ENCODE measurements around the gene SUMO2.
"Not testable (repeated sequence)": the region's sequence is repeated elsewhere in the genome, so short reads cannot be mapped to it uniquely, and the experiment has no call there.

The SUMO2 gene

DNA sequence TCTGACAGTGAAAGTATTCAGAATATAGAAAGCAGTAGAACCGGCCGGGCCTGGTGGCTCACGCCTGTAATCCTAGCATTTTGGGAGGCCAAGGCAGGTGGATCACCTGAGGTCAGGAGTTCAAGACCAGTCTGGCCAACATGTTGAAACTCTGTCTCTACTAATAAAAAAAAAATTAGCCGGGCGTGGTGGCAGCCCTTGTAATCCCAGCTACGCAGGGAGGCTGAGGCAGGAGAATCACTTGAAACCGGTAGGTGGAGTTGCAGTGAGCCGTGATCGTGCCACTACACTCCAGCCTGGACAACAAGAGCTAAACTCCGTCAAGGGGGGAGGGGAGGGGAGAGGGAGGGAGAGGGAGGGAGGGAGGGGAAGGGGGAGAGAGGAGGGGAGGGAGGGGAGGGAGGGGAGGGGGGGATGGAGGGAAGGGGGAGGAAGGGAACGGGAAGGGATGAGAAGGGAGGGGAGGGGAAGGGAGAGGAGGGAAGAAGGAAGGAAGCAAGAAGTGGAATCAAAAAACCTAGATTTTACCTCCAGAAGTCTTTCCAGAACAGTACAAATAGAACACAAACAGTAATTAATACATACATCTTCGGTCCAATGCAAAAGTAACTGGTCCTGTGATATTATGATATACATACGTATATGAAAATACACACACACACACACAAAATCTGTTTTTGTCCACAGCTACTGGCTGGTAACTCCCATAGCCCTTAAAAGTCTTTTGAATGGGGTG is 40.4 kb downstream of the SUMO2 start:
- no peak for DNase-seq

- DNase-seq: no peak
These were observed 44.2 kb downstream of the SUMO2 start for GRCh38 chr17:75138519-75138918.

DNA sequence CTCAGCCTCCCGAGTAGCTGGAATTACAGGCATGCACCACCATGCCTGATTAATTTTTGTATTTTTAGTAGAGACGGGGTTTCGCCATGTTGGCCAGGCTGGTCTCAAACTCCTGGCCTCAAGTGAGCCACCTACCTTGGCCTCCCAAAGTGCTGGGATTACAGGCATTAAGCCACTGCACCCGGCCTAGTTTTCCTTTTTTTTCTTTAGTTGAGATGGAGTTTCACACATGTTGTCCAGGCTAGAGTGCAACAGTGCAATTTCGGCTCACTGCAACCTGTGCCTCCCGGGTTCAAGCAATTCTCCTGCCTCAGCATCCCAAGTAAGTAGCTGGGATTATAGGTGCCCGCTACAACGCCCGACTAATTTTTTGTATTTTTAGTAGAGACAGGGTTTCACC is 45.0 kb downstream of the SUMO2 start:
- not testable (repeated sequence) for DNase-seq

DNA sequence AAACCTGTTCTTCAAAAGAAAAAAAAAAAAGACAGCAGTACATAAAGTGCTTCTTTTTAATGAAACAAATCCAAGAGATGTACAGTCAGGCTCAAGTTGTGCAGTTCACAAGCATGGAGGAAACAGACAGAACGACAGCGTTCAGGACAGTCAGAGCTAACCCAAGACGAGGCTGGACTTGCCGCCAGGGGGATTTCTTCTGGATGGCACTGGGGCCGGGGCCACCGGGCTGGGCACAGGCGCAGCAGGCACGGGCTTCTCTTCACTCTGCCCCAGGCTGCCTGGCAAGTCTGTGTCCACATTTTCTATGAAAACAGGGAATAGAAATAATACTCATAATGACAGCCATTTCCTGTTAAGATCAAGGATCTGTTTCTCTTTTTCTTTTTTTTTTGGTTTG is 46.8 kb downstream of the SUMO2 start:
- DNase-seq: no peak

DNA sequence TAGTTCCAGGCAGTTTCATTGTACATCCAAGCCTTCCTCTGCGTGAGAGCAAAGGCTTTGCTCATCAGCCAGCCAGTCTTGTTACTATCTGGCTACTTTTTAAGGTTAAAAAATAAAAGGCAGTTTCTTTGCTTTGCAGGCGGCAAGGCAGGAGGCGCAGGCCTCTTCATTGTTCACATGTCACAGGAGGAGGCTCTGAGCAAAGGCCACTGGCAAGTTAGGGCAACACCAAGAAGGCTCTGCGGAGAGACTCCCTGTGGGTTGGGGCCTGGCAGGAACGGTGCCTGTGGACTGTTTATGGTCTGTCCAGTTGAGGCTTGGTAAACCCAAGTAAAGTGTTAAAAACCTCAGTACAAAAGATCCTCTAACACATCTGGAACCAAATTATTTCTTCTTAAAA is 47.3 kb downstream of the SUMO2 start:
- no peak for DNase-seq

DNA sequence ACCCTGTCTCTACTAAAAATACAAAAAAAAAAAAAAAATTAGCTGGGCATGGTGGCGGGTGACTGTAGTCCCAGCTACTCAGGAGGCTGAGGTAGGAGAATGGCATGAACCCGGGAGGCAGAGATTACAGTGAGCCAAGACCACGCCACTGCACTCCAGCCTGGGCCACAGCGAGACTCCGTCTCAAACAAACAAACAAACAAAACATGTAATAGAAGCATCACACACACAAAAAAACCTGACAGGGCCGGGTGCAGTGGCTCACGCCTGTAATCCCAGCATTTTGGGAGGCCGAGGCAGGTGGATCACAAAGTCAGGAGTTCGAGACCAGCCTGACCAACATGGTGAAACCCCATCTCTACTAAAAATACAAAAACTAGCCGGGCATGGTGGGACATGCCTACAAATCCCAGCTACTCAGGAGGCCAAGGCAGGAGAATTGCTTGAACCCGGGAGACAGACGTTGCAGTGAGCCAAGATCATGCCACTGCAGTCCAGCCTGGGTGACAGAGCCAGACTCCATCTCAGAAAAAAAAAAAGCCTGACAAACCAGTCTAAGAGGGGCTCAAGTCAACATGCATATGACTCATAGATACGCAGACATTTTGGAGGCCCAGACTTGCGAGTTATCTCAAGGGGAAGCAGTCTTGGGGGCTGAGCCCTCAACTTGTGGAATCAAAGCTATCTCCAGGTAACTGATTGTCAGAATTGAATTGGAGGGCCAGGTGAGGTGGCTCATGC is 49.0 kb downstream of the SUMO2 start:
- not testable (repeated sequence) for DNase-seq

GRCh38 chr17:75133001-75133400 is 49.8 kb downstream of the SUMO2 start:
- no peak for DNase-seq

- DNase-seq: not testable (repeated sequence)
These were observed 50.5 kb downstream of the SUMO2 start for GRCh38 chr17:75132018-75133000.

GRCh38 chr17:75131278-75132017 is 51.3 kb downstream of the SUMO2 start, which contains the start of gene NT5C:
Gene NT5C, minus strand, starts transcription at chr17:75131742. Its CDS starts 35 bp downstream, at chr17:75131707.
- DNase-seq: peak; percentile 72

DNA sequence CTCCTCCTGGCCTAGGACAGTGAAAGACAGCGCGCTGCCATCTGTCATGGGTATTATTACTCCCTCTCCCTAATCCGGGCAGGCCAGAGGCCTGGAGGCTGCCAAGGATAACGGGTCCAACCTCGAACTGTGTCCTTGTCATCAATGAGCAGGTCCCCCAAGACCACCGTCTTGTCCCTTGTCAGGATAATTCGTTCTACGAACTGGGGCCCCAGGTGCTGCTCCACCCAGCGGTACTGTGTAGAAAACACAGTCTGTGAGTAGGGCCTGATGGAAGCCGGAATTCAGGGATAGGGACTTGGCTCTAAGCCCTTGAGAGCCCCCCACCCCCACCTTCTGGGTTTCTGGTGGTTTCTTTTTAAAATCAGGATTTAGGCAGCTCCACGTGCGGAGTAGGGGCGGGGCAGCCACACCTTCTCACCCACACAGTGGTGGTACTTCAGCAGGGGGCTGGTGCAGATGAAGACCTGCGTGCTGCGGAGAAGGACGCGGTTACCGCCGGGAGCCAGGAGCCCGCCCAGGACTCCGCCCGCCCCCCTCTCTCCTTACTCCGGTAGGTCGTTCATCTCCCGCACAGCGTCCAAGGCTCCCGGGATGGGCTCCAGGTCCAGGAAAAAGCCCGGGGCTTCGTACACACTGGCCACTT is 52.0 kb downstream of the SUMO2 start:
- peak; percentile 69 for DNase-seq

DNA sequence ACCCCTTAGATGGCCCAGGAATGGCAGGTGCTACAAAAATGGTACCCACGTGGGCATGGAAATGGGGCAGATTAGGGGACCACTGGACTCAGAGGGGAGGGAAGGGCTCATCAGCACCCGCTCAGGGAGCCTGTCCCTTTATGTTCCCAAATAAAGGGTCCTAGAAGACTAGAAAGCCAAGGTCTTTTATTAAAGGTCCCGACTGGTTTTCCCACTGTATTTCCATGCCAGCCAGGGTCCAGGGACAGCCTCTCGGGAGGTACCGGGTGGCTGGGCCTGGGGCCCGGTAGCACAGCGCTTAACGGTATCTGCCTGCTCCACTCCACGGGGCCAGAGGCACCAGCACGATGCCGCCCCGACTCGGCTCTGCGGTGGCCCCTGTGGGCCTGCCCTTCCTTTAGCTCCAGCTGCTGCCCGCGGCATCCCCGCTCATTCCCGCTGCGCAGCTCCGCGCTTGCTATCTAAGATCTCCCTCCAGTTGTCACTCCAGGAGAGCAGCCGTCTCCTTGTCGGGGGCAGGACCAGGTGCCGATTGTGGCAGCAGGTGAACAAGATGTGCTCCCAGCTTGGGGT is 52.6 kb downstream of the SUMO2 start:
- DNase-seq: no peak

GRCh38 chr17:75129576-75129975 is 53.2 kb downstream of the SUMO2 start:
- DNase-seq: no peak

GRCh38 chr17:75128694-75129505 is 53.9 kb downstream of the SUMO2 start:
- no peak for DNase-seq

DNA sequence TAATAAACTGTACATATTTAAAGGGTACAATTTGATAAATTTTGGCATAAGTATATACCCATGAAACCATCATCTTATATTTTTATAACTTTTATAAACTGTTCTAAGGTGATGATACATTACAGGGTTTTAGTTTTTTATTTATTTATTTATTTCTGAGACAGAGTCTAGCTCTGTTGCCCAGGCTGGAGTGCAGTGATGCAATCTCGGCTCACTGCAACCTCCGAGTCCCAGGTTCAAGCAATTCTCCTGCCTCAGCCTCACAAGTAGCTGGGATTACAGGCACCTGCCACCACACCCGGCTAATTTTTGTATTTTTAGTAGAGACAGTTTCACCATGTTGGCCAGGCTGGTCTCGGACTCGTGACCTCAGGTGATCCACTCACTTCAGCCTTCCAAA is 54.8 kb downstream of the SUMO2 start:
- DNase-seq: not testable (repeated sequence)

- DNase-seq: no peak
These were observed 55.8 kb downstream of the SUMO2 start for GRCh38 chr17:75126954-75127353.

DNA sequence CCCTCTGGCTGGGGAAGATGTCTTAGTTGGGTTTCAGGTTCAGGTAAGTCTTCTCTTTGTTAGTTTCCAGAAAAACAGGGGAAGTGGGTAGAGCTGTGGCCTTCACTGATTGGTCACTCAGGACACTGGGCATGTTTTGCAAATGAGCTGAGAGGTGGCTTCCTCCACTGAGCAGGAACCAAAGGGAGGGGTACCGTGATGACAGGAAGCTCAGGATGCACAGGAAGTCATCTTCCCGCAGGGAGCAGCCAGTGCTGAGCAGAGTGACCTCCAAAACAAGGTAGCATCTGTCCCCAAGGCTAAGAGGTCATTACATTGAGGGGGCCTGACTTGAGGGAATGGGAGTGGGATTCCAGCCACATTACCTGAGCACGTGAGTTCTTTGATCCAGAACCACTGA is 56.8 kb downstream of the SUMO2 start:
- no peak for DNase-seq

GRCh38 chr17:75124819-75125162 is 58.0 kb downstream of the SUMO2 start:
- DNase-seq: no peak

GRCh38 chr17:75124041-75124818 is 58.5 kb downstream of the SUMO2 start:
- no peak for DNase-seq

GRCh38 chr17:75118307-75118706 is 64.5 kb downstream of the SUMO2 start:
- no peak for DNase-seq

DNA sequence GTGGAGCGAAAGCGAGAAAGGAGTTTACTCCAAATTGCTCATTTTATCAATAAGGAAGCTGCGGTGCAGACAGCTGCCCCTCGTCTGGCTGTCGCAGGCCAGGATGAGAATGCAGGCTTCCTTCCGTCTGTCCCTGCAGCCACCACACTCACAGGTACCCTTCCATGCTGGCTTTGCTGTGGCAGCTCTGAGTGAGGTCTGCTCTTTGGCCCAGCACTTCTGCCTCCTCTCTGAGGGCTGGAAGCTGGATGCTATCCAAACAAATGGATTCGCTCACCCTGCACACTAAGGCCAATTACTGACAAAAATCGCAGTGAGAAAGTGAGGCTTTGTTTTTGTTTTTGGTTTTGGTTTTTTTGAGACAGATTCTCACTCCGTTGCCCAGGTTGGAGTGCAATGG is 66.0 kb downstream of the SUMO2 start:
- DNase-seq: no peak

Data from NCI-H526 treated with DMSO at 0.1 percent for 48 hours (cell line).